GM10266 (cell line): ENCODE measurements around the gene GIPC2.

Experiments
- DNase-seq: peaks from one replicate; pipeline ENCODE4 v3.0.0; 2012; ENCODE audit errors: extremely low spot score
- TF ChIP-seq, protein P1 (sequence below): IDR thresholded peaks from 2 replicates; pipeline ENCODE4 v1.5.1; 2012; ENCODE audit warnings: mild to moderate bottlenecking, low read depth; ENCODE audit not compliant: control insufficient read depth, insufficient read depth; ENCODE audit errors: missing control alignments

Gene GIPC2

DNA sequence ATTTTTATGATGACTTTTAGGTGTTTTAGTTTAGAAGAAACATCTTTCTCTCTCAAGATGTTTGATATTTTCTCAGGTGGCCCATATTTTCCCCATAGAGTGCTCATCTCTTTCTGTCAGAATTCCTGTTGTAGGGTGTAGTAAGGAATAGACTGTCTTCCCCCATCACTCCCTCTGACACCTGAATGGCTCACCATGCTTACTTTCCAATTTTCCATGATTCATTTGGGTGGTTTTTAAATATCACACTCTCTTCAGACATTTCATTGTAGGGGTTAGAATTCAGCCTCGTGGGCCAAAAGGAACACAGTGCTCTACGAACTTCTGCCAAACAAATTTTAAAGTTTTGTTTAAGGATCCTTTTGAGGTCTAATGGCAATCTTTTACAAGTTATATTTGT is 24.0 kb downstream of the GIPC2 start:
- TF ChIP-seq, protein P1, sequence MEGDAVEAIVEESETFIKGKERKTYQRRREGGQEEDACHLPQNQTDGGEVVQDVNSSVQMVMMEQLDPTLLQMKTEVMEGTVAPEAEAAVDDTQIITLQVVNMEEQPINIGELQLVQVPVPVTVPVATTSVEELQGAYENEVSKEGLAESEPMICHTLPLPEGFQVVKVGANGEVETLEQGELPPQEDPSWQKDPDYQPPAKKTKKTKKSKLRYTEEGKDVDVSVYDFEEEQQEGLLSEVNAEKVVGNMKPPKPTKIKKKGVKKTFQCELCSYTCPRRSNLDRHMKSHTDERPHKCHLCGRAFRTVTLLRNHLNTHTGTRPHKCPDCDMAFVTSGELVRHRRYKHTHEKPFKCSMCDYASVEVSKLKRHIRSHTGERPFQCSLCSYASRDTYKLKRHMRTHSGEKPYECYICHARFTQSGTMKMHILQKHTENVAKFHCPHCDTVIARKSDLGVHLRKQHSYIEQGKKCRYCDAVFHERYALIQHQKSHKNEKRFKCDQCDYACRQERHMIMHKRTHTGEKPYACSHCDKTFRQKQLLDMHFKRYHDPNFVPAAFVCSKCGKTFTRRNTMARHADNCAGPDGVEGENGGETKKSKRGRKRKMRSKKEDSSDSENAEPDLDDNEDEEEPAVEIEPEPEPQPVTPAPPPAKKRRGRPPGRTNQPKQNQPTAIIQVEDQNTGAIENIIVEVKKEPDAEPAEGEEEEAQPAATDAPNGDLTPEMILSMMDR: no peak
- DNase-seq: no peak

DNA sequence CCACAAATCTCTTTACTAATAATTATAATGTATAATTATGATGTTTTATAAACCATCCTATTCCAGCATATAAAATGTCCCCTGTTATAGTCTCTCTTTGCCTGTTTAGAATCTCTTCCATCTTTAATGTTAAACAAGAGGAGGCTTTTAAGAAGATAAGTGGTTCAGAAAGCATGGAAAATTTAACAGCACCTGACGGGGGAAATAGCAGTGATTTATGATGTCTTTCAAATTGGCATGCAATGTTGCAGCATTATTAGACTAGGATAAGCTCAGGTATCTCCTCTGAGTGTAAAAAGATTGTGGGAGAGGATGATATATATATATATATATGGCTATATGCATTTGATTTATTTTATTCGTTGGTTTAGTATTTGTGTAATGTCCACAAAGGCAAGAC is 24.4 kb downstream of the GIPC2 start:
- TF ChIP-seq, protein P1: no peak
- DNase-seq: no peak

DNA sequence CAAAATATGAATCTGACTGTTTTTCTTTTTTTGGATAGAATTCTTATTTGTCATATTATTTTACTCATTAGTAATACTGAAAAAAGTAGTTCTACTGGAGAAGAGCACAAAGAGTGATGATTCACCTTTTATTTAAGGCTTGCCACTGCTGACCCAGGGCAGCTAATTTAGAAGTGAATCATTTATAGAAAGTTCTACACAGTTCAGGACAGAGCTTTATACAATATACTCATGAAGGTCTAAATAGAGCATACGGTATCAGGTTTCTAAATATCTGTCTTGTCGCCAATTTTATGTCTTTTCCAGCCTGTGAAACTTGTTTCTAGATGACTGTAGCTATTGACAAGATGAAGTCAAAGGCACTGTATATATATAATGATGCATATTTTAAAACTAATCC is 25.0 kb downstream of the GIPC2 start:
- DNase-seq: no peak
- TF ChIP-seq, protein P1: no peak

DNA sequence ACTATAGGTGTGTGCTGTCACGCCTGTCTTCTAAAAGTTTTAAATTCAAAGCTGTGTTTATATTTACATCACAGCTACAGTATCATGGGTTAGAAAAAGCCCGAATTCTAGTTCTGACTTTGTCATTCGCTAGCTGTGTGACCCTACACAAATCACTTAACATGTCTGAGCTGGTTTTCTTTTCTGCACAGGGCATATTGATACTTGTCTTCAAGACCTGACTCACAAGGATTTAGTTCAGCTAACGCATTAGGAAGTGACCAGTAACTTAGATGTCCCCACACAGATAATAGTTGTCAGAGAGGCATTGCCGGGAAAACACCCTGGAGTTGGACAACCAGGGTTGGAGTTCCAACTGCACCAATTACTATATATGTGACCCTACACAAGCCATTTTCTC is 25.9 kb downstream of the GIPC2 start:
- TF ChIP-seq, protein P1: no peak
- DNase-seq: no peak

DNA sequence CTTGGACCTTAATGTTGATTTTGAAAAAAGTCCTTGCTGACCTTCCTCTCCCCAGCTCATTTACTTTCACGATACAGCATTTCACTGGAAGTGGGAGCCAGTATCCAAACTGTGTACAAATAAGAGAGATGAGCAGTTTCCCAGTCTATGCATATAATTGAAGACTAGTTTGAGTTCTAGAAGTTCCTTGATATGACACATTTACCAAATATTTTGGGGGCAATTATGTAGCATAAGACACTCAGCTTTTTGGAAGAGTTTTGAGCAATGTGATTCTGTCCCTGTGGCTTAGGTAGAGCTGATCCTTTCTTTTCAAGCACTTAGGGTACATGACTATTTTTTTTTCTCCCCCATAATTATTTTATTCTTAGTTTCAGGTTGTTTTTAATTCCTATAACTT is 26.4 kb downstream of the GIPC2 start:
- TF ChIP-seq, protein P1: no peak

DNA sequence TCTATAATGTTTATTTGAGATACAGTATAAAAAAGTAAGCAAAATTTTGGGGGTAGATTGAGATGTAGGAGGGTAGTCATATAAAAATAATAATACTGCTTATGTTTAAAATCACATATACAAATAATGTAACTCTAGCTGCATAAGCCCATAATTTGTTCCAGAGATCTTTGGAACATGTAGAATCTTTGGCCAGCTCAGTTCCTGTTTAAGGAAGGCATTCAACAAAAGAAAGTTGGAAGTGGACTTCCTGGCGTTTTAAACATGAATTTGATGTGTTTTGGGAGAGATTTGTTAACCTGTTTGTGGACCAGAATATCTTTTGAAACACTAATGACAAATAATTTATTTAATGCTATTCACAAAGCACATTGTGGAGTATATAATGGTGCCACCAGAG is 27.7 kb downstream of the GIPC2 start:
- DNase-seq: no peak
- TF ChIP-seq, protein P1: no peak

More for the DNA sequence above, 26.4 kb downstream of the GIPC2 start:
- DNase-seq: no peak

DNA sequence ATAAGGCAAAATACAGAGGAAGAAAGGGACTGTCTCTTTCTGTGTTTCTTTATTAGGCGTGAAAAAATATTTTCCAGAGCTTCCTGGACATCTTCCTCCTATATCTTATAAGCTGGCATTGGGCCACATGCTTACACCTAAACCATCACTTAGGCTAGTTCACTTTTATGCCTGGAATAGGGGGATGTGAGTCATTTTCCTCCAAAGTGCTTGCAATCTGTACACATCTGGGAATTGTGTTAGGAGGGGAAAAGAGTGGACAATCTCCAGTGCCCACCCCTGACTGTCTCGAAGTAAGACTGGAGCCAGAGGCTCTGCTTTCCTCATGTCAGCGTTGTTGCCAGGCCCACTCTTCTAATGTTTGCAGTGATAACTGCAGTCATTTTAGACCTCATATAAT is 29.9 kb downstream of the GIPC2 start:
- DNase-seq: no peak
- TF ChIP-seq, protein P1: no peak
